CD4-positive, alpha-beta T cell treated with Interleukin-10 for 1 hour (primary cell): ENCODE data around the gene PRPF19.
A peak's percentile ranks its signal among the peaks of the same experiment; 100 is the strongest.

Experiments used
- DNase-seq: peaks from one replicate; pipeline ENCODE4 v3.0.0-alpha.2; 2020

Gene PRPF19

DNA sequence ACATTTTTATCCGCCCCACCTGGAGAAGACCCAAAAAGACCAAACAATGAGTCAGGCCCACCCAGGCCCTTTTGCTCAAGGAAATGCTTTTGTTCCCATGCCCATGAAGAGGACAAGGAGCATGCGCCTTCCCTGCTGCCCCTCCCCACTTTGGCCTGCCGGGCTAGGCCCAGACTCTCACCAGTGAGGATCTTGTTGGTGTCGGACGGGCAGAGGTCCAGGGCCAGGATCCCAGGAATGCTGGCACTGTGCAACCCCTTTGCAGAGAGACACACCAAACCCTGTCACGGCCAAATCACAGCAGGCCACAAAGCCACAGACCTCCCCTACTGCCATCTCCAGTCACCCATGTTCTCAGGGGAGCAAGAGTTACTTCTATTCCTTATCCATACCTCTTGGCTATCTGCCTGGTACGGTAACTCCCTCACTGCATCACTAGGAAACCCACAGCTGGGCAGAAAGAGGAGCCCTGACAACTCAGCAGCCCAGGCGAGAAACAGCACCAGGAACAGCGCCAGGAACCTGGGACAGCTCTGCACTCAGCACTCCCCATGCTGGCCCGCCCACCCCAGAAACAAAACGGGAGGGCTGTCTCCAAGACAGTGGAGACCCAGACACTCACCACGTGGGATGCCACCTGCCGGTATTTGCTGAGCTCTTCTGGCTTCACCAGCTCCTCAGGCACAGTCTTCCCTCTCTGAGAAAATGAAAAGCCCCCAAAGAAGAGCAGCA, 5.5 kb downstream of the PRPF19 start:
- DNase-seq, result no peak

DNA sequence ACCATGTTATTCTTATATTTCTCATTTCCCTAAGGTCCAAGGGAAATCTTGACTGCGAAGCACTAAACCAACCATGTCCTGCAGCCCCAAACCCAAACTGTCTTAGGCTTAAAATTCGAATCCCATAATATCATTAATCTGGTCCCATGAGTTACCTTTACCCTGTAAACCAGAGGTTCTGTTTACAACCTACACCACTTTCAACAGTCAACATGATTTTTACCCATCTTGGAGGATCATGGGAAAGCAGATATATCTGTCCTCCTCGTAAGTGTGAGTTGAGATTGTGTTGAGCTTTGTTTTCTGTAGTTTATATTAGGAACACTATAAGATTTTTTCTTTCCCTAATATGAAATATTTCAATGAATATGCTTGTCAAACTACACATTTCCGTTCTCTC, 6.4 kb downstream of the PRPF19 start:
- DNase-seq, result no peak

DNA sequence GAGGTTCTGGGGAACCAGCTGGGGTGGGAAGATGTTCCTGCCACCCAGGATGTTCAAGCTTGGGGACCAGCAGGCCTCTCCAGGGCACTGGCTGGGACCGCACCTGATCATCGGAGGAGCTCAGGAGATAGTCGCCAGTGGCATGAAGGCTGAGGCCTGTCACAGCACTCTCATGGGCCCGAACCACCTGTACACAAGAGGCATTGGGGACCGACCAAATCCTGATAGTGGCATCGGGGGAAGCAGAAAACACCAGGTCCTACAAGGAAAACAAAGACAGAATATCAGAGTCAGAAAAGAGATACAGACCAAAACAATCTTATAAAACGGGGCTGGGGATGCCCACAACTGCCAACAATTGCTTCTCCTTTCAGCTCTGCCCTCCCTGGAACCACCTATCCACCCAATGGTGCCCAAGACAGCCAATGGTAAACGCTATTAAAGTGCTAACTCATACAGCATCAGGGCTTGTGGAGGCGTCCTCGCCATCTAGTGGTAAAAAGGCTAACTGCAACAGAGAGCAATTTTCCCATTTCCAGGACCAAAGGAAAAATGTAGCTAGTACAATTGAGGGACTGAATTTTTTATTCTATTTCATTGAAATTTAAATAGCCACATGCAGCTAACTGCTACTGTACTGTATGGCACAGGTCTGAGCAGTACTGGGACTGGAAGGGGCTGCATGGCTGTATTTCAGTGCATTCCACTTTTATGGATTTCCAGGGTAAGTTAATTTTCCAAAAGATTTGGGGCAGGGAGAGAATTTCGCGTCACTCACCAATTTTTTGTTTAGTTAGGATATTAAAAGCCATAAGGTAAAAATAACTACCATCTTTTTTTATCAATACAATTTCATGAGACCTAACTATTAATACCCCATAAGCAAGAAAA, 7.1 kb downstream of the PRPF19 start:
- peak; percentile 58 for DNase-seq

DNA sequence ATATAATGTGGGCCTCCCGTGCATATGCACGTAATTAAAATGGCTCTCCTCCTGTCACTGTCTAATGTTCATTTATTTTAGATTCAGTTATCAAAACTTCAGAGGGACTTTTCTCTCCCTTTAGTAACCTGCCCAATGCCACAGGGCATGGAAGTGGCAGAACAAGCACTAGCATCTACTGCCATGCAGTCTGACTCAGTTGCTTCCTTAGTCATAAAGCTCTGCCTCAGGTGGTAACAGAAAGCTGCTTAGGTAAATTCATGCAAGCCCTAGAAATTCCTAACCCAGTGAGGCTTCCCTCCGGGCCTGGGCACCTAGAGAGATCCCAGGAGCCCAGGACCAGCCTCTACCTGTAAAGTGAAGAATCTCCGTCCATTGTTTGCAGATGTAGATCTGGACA, 8.9 kb downstream of the PRPF19 start:
- DNase-seq, result no peak

DNA sequence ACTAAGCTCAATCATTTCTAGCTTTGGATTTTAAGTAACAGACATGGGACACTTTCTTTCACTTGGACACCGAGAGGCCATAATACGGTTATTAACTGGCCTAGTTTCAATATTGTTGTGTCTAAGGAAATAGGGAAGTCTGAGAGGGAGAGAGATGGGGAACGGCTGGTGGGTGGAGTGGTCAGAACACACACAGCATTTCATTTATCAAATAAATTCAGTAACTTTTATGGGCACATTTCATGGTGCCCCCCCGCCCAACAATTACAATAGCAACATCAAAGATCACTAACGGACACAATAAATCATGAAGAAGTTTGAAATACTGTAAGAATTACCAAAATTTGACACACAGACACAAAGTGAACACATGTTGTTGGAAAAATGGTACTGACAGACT, 10.7 kb downstream of the PRPF19 start:
- no peak for DNase-seq

DNA sequence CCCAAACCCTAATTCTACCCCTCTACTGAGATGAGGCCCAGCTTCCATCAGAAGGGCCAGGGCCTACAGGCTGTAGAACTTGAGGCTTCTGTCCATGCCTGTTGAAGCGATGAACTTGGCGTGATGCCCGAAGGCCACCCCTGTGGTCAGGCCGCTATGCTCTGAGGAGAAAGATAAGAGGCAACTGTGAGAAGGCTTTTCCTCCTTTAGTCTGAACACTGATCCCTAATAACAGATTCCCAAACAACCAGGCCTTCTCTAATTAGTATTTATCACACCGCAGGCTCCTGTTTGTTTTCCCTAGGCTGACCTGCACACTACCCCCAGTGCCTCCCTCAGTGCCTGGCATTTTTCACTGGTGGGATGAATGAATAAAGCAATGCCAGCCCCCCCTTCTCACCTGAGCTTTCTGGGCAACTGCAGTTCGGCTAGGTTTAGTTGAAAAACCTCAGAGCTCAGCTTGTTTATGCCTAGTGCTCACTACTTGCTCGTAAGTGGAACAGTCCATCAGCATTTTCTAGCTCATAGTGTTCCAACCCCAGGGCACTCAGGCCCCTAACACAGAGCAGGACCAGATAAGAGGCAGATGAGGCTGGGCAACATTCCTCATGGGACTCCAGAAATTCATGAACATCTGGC, 15.2 kb downstream of the PRPF19 start:
- DNase-seq, result no peak

DNA sequence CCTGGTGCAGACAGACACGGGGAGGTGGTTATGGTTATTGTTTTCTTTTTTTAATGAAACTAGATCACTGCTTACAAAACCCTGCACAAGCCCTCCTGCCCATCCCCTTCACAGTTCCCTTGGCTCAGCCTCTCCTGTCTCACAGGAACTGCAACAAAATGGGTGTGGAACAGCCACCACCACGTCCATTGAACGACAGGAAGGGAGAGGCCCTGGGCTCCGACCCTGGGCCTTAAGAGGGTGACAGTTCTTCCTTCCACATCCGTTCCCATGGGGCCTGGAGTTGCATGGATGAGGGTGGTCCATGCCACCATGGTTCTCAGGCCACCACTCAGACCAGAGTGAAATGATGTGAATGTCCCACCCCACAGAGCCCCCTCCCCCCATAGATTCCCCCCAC, 15.7 kb downstream of the PRPF19 start:
- no peak for DNase-seq

DNA sequence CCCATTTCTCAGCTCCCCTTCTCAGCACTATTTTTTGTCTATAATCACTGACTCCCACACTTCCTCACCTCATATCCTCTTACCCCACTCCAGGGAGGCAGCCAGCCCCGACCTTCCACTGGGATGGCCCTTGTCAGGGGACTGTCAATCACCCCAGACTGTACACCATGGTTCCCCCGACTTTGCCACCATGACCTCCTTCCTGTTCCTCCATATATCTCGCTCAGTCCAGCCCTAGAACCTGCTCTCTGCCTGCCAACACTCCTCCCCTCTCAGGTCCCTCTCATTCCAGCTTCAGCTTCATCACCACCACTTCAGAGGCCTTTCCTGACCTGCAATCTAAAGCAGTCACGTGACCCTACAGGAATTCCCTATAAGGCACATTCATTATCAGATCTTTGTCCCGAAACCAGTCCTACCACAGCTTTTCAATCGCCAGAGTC, 16.5 kb downstream of the PRPF19 start:
- DNase-seq, result no peak

DNA sequence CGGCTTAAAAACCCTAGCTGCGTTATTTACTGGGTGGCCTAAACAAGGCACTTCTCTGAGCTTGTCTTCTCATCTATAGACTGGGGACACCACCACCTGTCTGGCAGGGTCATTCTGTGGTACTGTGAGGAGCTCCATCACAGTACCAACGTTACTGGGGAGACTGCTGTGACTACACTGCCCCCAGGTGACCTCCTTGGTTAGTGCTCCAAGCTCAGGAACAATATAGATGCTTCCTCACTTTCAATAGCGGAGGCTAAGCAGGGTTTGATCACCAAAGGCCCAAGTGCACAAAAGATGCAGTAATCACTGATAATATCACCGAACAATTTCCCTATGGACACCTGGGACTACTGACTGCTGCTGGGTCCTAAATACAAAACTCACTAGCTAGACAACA, 18.8 kb downstream of the PRPF19 start:
- peak; percentile 46 for DNase-seq

DNA sequence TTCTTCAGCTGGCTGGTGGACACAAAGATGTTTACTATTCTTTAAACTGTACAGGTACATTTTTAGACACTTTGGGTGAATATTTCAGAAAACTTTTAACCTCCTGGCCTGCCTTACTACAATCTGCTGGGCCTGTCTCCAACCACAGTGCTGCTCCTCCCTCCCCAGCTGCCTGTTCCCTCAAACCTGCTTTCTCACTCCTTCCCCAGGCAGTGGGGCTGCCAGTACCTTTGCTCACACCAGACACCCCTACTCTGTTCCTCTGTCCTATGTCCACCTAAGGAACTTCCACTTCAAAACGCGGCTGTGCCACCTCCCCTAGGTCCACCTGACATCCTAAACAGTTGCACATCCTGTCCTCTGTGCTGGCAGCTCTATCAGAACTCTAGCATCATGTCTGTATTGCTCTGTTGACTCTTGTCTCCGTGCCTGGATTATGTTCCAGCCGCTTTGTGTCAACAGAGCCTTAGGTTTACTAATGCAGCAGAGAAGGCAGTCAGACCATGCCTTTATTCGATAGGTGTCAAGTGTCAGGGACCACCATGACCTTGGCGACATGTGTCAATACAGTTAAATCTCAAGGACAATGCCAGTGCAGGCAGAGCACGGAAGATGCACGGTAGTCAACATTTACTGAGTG, 25.6 kb downstream of the PRPF19 start:
- DNase-seq, result no peak

DNA sequence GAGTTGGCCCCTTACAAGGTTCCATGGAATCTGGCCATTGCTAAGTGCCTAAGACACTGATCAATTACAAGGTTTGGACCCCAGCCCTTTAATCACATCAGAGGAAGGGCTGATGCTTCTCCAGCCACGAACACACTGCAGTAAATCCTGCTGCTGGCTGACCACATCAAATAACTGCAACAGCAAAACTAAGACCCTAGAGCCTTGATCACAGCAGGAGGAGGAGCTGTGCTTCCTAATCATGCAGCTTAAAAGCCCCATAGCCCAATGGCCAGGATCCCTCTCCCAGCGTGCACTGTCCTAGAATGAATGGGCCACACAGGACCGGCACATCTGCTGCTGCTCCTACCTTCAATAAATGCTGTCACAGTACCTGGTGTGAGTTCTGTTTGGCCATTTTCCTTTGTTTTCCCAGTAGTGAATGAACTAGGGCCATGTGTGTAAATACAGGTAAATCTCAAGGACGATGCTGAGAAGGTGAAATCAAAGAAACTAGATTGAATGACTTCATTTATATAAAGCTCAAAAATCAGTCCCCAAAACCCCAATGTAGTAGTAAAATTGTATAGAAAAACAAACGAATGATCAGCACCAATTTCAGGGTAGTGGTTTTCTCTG, 26.3 kb downstream of the PRPF19 start:
- no peak for DNase-seq

DNA sequence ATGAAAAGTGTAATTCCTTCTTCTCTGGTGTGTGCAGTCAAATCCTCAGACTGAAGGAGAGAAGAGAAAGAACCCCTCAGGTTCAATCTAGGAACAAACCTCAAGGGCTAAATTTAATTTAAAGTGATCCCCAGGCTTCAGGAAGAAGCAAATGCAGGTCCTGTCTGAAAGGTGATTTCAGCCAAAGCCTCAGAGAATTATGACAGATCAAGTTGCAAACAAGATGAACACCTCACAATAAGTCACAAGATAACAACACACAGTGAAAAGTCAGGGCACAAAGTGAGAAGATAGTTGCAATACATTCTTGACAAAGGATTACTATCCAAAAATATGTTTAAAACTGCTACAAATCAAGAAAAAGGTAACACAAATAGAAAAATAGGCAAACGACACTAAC, 27.3 kb downstream of the PRPF19 start:
- DNase-seq, result no peak

DNA sequence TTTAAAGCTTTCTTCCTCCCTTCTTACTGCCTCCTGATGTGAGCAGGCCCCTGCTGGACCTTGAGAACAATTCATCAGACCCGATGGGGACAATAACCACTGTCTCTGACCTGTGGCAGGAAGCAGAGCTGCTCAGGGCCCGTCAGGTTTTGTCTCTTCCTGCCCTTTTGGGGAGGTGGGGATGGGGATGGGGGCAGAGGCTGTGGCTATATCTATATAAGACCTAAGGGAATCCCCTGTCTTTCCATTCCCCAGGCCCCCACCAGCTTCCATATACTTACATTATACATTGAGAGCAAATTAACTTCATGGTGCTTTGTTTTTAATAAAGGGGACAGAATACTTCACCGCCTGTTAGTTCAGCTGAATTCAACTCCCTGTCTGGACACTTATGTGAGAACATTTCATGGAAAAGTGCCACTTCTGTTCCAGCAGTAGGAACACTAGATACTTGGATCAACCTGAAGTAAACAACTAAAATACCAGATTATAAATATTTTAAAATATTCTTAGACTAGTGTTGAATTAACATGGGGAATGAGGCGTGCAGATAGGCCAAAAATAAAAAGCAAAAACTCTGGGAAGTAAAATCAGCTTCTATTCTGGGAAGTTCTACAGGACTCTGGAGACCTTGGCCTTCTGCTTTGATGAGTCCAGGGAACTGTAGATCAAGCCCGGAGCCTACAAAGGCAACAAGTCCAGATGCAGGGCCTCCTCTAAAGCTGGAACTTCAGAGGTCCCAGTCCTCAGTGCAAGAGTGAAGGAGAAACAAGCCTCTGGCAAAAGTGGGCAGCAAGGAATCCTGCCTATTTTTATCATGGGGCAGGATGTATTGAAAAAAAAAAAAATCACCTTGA, 27.9 kb downstream of the PRPF19 start:
- DNase-seq, result no peak

DNA sequence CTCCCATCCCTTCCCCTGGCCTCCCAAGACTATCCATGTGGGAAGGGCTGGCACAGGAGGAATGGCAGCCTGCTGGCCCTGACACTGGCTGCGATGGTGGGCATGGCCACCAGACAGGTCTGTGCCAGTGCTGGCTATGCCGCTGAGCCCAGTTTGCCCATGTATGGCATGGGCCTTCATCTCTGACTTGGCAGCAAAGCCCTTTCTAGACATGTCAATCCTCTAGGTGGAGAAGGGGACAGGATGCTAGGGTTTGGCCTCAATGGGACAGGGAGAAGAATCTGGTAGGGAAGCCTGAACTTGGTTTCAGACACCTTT, 30.3 kb downstream of the PRPF19 start:
- DNase-seq, result no peak

DNA sequence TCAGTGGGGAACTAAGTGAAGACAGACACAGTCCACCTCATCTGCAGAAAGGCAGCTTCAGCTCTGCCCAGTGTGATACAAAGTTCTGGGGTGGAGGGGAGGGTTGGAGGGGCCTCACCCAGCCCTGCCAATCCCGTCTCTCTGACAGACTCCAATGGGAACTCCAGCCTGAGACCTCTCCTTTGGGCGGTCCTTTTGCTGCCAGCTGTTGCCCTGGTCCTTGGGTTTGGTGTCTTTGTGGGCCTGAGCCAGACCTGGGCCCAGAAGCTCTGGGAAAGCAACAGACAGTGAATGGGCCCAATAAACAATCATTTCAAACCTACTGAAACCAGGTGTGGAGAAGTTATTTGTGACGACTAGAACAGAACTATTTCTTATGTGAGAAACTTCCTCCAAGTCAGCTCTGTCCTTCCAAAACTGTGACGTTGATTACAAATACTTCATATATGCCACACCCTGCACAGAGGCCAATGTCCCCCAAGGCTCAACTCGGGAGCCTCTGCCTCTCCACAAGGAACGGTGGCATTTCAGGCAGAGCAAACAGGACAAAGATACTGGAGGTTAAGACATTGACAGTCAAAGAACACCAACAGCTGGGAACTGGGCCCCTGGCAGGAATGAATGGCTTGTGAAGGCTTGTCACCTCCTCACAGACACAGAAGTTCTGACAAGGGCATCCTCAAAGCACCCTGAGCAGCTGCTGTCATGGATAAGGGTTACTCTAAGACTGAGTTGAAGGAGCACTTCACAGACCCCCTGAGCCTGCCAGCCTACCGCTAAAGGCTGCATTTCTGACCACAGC, 30.8 kb downstream of the PRPF19 start:
- no peak for DNase-seq

DNA sequence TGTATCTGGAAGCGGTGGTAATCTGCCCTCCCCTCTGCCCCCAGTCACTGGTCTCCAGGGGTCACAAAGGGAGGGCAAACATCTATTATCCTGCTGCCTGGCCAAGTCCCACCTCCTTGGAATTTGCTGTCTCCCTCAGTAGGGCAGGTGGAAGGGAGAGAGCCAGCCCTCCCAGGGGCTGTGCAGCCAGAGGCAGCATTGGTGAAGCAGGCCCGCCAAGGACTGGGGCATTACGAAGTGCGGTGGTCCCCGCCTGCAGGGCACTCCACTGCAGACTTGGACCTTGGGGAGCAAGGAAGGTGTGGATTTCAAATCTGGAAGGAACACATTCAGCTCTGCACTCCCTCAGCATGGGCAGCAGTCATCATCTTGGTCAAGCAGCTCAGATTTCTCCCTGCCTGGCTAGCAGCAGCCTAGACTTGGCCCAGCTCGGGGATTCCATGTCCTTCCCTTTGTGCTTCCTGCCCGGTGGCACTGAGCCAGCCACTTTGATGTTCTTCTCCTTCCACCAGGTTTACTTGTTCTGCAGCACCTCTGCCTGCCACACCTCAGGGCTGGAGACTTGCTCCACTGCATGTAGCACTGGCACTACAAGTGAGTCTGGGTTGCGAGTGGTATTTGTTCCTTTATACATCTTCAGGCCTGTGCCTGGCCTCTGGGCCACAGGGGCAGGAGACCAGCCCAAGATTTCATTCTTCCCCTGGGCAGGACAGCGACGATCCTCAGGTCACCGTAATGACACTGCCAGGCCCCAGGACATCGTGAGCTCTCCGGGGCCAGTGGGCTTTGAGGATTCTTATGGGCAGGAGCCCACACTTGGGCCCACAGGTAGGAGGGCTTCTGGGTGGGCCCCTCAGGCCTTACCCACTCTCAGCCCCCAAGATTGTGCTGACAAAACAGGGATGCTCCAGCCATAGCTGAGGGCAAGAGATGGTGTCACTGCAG, 31.7 kb downstream of the PRPF19 start:
- DNase-seq, result no peak

DNA sequence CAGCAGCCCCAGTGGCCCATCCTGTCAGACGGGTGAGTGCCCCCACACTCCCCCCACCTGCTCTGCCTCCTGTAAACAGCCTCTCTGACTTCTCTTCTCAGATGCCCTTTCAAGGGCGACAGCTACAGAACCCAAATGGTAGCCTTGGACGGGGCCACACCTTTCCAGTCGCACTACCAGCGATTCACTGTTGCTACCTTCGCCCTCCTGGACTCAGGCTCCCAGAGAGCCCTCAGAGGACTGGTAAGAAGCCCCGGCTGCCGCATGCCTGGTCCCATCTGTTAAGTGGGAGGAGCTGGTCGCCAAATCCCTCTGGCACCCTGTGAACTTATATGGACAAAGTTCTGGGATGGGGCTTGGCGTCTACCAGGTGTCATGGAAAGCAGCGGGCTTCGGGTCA, 32.9 kb downstream of the PRPF19 start:
- no peak for DNase-seq

DNA sequence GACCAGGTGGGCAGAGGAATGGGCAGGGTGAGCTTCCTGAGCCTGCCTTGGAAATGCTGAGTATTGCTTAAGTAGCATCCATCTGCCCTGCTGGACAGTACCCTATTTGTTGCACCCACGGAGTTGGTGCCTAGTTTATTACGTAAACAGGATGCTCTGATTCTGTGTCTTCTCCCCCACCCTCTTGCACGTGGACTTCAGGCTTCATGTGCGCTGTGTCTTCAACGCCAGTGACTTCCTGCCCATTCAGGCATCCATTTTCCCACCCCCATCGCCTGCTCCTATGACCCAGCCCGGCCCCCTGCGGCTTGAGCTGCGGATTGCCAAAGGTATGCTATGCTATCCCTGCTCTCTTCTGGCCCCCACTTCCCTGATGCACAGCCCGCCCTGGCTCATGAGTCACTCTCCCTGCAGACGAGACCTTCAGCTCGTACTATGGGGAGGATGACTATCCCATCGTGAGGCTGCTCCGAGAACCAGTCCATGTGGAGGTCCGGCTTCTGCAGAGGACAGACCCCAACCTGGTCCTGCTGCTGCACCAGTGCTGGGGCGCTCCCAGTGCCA, 33.3 kb downstream of the PRPF19 start:
- DNase-seq, result no peak

DNA sequence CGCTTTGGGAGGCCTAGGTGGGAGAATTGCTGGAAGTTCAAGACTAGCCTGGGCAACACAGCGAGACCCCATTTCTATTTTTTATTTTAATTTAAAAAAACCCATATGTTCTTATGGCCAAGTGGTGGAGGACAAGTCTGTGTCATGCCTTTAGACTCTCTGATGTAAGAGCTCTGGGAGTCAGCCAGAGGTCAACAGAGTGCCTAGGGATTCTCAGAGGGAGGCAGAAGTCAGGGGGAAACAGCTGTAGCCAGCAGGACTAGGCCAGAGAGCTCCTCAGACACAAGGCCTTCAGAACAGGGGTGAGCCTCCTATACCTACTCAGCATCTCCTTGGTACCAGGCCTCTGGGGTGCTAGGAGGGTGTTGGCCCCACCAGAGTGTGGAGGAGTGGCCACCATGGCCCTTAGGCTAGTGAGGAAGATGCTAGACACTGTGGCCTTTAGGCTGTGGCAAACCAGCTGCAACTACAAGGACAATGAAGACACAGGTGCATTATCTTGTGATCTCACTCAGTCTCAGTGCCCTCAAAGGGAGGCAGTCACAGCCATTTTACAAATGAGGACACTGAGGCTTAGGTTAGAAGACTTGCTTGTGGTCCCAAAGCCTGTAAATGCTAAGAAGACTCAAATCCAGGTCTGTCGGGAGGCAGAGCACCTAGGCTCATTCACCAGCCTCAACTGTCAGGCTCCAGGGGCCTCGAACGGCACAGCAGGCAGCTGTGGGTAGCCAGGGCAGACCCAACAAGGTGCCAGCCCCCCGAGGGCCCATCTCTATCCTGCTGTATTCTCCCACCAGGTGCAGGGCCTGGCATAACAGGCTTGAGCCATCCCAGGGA, 34.0 kb downstream of the PRPF19 start:
- DNase-seq, result no peak
